ENCODE data around the gene FBN1.

Gene FBN1

DNA sequence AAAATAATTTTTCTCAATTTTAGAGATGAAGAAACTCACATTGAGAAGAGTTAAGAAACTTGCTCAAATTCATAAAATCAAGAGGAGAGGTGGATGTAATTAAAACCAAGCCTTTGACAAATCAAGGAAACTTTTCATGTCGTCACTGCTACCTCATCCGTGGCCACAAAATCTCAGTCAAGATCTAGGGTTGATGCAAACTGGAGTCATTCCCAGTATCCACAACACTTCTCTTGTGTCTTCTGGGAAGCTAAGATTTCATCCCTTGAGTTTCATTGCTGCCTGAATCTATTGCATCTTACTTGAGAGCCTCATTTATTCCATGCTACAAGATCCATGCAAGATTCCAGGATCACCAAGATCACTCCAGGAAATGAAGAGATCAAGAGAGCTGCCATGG, 5.4 kb upstream of the FBN1 start:
- no peak for DNase-seq

- DNase-seq = no peak
These were observed 2.5 kb upstream of the FBN1 start for GRCh38 chr15:48647962-48648361.

DNA sequence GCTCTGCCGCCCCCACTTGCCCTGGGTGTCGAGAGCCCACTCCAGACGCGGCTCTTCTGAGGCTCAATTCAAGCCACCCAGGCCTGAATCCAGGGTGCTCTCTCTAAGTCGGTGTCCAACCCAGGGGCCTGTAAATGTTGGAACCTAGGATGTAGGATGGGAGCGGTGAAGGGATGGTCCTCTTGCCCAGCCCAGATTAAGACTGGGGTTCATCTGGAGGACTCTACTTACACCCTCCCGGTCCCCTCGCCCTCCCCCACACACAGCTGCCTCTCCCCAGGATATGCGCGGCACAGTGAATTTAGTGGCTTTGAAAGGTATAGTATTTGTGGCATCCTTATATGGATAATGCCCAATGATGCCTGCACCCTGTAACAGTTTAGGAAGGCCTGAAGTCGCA, 822 bp upstream of the FBN1 start:
- no peak for DNase-seq

- no peak for DNase-seq
These were observed 517 bp downstream of the FBN1 start for GRCh38 chr15:48644827-48645557.

DNA sequence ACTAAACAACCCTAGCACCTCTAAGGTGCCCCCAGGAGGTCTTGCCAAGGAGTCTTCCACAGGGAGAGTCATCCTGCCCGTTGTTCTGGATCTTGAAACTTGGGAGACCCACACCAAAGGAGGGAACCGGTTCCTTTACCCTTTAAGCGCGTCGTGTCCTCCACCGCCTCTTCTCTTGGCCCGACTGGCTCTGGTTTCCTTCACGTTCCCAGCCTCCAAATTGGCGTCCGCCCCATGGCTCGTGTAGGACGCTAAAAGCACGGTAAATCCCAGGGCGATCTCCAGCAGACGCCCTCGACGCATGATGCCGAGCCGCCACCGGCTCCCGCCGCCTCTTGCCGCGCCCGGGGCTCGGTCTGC, 1.1 kb downstream of the FBN1 start:
- DNase-seq = no peak

DNA sequence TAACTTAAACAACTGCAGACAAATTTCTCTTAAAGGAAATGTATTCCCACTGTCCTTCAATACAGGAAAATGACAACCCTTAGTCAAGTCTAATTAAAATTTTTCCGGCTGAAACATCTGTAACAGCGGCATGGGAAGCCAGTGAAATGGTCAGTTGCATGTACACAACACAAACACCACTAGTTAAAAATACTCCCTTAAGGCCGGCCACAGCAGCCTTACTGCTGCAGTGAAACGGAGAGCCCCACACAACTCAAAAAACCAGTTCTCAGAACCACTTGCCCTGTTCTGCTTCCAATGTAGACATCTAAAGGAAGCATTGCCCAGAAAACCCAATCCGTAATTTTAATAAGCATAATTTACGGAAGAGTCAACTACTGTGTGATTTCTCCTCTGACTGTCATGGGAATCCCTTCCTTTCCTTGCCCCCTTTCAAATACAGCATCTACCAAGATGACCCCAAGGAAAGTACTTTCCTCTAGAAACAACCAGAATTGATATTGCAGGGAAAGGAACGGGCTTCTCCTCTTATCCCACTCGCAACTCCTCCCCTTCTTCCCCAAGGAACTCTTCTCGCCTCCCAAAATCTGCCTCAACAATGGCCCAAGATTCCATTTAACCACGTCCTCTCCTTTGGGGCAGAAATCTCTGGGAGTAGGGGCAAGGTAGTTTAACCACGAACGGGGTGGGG, 1.6 kb downstream of the FBN1 start:
- no peak for DNase-seq

- DNase-seq = no peak
These were observed 2.3 kb downstream of the FBN1 start for GRCh38 chr15:48643206-48643605.

- DNase-seq = no peak
These were observed 2.7 kb downstream of the FBN1 start for GRCh38 chr15:48642795-48643194.

DNA sequence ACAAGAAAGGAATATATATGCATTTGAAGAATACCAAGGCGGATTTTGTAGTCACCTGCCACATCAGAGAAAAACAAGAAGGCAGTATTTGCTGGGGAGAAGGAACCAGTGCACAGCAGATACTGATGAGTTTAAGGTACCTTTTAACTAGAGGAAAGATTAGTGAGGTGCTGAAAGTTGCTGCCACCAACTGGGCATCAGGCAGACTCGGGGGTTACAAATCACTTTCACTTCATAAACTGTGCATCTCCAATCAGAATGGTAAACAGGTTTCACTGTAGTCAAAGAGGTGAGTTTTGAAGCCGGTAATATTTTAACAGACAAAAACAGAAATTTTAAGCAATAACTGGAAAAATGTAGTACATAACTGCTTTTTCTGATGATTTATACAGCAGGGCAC, 4.1 kb downstream of the FBN1 start:
- DNase-seq = no peak

GRCh38 chr15:48638963-48639362, 6.5 kb downstream of the FBN1 start:
- DNase-seq = no peak

DNA sequence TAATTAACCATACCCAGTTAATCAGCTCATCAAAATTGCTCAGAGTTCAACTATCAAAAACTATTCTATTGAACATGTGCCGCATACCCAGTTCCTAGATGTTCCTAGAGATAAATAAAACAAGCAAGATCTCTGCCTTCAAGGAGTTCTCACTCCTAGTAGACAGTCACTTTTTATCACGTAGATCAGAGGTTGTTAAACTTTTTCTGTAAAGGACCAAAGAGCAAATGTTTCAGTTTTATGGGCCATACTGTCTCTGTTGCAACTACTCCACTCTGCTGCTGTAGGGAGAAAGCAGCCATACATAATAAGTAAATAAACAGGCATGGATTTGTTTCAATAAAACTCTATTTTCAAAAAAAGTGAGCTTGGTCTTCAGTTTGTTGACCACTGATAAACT, 7.9 kb downstream of the FBN1 start:
- DNase-seq = no peak

GRCh38 chr15:48636511-48636910, 9.0 kb downstream of the FBN1 start:
- DNase-seq = no peak

DNA sequence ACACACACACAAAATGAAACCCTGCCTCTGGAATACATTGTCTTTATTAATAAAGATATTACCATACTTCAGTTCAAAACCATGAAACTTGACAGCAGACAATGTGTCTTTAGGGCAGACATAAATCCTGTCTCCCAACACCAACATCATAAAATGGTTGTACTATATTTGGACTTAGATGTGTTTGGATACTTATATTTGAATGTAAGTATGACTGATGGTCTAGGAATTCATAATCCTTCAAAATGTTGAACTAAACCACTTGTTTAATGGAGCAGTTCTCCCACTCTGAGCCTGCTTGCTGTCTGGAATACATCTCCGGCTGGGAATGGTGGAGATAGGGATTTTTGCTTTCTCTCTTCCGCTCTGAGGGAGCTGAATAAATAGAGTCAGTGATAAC, 10.6 kb downstream of the FBN1 start:
- no peak for DNase-seq

- no peak for DNase-seq
These were observed 11.4 kb downstream of the FBN1 start for GRCh38 chr15:48634096-48634495.

DNA sequence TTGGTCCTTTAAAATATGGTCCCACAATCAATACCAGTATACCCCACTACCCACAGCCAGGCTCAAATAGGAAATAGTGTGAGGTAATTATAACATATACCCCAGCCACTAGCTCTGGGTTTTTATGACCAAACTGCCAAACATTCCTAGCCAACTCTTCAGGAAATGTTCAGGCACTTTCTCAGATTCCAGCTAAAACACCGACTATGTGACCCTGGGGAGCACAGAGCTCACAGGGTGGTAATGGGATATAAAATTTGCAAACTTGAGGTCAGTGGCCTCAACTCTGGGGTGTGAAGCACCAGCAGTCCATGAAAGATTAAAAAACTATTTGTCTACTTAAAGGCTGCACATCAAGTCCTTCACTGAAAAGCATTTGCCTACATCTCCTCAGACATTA, 12.9 kb downstream of the FBN1 start:
- DNase-seq = no peak

- no peak for DNase-seq
These were observed 14.2 kb downstream of the FBN1 start for GRCh38 chr15:48631176-48631770.

GRCh38 chr15:48630245-48630644, 15.3 kb downstream of the FBN1 start:
- DNase-seq = no peak

DNA sequence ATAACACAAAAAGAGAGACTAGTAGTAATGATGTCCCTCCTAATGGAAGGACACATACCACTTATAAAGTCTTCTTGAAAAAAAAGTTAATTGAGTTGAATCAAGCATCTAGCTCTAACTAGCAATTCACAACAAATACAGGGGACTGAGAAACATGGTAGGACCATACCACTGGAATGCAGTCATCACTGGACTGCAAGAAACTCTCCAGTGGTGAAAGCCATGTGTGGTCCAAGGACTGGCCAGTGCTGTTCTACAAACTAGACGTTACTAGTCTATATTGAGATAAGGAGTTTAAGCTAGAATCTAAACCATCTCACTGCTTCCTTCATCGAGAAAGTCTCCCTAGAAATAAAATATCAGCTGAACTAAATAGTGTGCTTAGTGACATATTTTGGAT, 16.7 kb downstream of the FBN1 start:
- DNase-seq = no peak

- no peak for DNase-seq
These were observed 18.1 kb downstream of the FBN1 start for GRCh38 chr15:48627260-48627940.

DNA sequence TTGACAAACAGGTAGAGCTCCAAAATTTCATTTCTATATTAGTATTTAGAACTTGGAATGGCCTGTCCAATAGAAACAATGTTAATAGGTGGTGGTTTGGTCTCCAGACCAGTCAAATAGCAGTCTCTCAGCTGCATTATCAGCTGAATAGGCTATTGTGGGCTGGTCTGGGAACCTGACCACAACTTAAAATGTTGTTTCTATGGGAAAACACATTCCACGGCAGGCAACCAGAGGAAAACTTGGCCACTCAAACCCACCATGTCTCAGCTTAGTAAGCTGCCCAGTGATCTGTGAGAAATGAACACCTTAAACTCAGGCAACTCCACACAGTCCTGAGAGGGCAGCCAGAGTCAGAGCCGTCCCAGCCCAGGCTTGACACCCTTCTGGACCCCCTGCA, 20.4 kb downstream of the FBN1 start:
- DNase-seq = no peak

DNA sequence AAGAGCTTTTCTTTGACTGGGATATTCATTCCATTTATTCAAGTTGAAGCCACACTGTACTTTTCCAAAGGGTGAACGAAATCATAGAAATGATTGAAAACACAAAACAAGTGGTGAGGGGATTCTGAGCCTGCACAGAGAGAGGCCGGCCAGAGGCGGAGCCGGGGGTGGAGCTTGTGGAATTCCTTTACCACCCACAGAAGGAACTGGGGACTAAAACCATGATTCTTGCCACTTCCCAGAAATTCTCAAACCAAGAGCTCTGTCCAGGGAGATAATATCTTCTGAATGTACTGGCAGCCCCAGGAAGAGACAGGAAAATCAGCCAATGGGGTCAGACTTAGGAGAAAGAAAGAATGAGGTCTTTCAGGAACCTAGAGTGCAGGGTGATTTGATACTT, 20.8 kb downstream of the FBN1 start:
- DNase-seq = no peak

DNA sequence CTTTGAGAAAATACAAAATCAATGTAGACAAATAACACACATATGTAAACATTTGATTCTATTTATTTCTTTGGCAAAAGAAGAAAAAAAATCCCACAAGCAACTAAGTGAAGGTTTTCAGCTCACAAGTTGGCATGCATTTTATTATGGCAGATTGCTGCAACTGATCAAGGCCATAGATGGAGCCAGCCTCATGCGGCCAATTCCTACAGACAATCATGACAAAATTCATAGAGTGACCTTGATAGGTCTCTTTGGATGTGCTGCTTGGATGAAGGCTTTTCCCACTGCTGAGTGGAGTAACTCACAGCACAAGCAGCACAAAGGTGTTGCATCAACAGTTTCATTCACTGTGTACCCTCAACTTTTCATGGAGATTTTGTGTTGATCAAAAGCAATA, 22.1 kb downstream of the FBN1 start:
- DNase-seq = no peak

DNA sequence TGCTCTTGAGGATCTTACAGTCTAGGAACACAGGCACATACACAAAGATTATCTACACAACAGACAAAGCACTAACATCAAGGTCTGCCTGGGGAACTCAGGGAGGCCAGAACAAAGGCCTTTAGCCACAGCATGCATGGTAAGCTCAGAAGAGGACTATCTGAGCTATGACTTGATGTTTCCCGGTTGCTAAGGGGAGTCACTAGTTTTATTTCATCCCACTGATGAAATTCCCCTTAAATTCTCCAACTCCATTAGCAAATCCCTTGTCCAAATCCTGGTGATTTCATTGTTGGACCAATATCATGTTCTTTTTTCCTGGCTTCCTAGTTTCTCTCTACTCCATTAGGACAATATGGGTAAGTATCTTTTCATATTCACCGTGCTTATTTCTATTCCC, 23.3 kb downstream of the FBN1 start:
- no peak for DNase-seq

GRCh38 chr15:48619446-48619845, 26.1 kb downstream of the FBN1 start:
- DNase-seq = no peak

All from NCI-H510A treated with DMSO at 0.1 percent for 48 hours (cell line).